SHP77 (cell line): ENCODE data around the gene NAA80.

ENCODE experiments used
- DNase-seq, 2 experiments: peaks; one replicate each; lab custom pipeline; 2025; lab: John Stamatoyannopoulos, UW

The NAA80 gene

DNA sequence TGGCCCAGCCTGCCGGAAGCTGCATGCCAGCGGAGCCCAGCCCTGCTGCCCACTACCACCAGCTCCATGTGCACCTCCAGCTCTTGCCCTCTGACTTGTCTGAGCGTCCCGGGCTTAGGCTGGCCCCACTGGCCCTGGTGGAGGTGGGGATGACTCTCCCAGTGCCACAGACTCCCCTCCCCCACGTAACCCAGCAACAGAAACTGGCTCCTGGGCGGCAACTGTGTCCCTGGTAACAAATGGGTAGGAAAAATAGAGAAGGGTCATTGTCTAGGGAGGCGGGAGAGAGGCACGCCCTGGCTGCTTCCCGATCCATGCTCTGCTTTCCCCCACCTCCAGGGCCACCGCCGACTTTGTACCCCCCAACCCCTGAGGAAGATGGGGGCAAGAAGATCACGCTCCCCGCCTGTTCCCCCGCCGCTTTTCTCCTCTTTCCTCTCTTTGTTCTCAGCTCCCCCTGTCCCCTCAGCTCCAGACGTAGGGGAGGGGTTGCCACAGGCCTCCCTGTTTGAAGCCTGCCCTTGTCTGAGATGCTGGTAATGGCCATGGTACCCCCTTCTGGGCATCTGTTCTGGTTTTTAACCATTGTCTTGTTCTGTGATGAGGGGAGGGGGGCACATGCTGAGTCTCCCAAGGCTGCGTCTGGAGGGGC lies 41.0 kb downstream of the NAA80 start:
- DNase-seq: no peak

GRCh38 chr3:50256978-50257890 lies 42.0 kb downstream of the NAA80 start:
- DNase-seq: peak; percentile 50 to 65

GRCh38 chr3:50255251-50255615 lies 44.0 kb downstream of the NAA80 start:
- DNase-seq: no peak

DNA sequence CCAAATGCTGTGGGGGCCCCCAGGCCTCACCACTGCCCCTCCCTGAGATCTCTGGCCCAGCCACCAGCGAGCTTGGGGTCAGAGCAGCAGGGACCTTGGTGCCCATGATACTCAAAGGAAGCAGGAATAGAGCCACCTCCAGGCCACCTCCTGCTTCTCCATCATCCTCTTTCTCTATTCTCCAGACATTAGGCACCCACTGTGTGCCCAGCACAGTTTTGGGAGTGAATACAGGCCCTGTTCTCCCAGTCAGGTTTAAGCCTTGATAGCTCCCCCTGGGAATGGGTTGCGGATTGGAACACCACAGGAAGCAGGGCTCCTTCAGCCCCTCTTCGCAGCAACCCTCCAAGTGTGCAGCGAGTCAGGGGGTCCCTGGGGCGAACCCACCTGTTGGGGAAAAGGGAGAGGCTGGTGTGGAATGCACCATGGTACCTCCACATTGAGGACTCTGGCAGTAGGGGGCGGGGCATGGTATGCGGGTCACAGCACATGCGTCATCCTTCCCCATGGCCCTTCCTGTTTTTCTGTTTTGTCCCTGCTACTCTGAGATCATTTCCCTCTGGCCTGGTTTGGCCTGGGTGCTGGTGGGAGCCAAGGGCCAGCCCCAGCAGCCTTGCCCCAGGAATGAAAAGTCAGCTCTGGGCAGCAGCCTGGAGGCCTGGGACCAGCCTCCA lies 44.5 kb downstream of the NAA80 start:
- DNase-seq: no peak

GRCh38 chr3:50251220-50251619 lies 48.0 kb downstream of the NAA80 start:
- DNase-seq: no peak

DNA sequence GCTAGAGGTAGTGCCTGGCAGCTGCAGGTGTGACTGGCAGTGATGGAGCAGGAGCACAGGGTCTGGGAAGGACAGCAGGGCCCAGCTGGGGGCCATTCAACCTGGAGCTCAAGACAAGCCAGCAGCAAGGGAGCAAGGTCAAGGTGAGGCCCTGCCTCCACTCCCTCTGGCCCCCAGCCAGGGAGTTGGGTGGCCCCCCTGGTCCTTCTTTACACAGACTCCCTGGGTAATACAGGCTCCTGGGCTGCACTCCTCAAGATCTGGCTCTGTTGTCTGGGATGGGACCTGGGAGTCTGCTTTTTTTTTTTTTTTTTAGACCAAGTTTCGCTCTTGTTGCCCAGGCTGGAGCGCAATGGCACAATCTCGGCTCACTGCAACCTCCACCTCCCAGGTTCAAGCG lies 48.7 kb downstream of the NAA80 start:
- no peak for DNase-seq

- no peak for DNase-seq
These were observed 49.7 kb downstream of the NAA80 start for GRCh38 chr3:50249457-50249856.

- DNase-seq: no peak
These were observed 50.8 kb downstream of the NAA80 start for GRCh38 chr3:50248387-50248786.

DNA sequence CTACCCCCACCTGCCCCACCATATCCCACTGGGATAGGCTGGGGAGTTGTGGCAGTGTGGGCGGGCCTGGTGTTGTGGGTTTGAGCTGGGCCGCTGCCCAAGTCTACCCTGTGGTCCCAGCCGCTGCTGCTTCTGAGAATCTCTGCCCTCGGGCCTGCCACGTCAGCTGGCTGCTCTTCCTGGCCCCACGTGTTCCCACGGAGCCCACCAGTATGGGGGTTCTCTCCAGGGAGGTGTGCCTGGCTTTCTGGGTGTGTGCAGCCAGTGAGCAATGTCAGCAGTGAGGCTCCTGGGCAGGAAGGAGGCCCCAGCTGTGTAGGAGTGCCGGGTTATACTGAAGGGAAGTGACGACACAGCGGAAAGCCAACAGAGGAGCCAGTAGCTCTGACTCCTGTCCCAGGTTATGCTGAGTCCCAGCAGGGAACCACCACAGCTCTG lies 52.7 kb downstream of the NAA80 start:
- no peak for DNase-seq
